PC-3 (cell line): Measurements from ENCODE around the gene LCLAT1. TPM values are rescaled to one million over a fixed set of nuclear protein-coding genes. Genes with fewer than 3 reads are reported as not detected.
"Not testable (repeated sequence)": the region's sequence is repeated elsewhere in the genome, so short reads cannot be mapped to it uniquely, and the experiment has no call there.

Experiments
- ATAC-seq: fragments of 200-7000 bp; cut with Tn5 transposase; 2 replicates; pipeline ENCODE4 v1.9.1; 2020; ENCODE audit warnings: mild to moderate bottlenecking, moderate library complexity
- BruUV-seq: library from RNA; stranded (reverse); fragments of 400-500 nt; replicated peaks from 2 replicates; lab custom pipeline; 2021; lab: Mats Ljungman, UMichigan
- CTCF ChIA-PET: fragments of 300-600 bp; sonication (Branson Sonifier 250); formaldehyde crosslinking; loops from one replicate; lab custom pipeline; 2022; ENCODE audit warnings: antibody characterized with exemption; lab: Charles Lee
- POLR2A ChIA-PET: fragments of 300-600 bp; sonication (Branson Sonifier 250); formaldehyde crosslinking; loops from one replicate; lab custom pipeline; 2022; ENCODE audit warnings: antibody characterized with exemption; ENCODE audit not compliant: unreplicated experiment; lab: Charles Lee
- DNase-seq: peaks from one replicate; pipeline ENCODE4 v3.0.0-alpha.2; 2015
- H2AFZ ChIP-seq: fragments of 300-600 bp; sonication (generic); 2 replicates; pipeline ENCODE4 v1.6.0; 2016; ENCODE audit warnings: antibody characterized with exemption, low read length
- H3F3A ChIP-seq: fragments of 300-600 bp; sonication (generic); one replicate; pipeline ENCODE4 v1.6.0; 2017; ENCODE audit warnings: antibody characterized with exemption, low read length, control low read depth, mild to moderate bottlenecking; ENCODE audit not compliant: unreplicated experiment
- H3K27ac ChIP-seq: fragments of 300-600 bp; sonication (generic); 2 replicates; pipeline ENCODE4 v1.5.1; 2016; ENCODE audit warnings: mild to moderate bottlenecking, low read length
- H3K27me3 ChIP-seq: fragments of 300-600 bp; sonication (generic); 2 replicates; pipeline ENCODE4 v1.6.1; 2016; ENCODE audit warnings: low read length, mixed read lengths
- H3K36me3 ChIP-seq: fragments of 300-600 bp; sonication (generic); 2 replicates; pipeline ENCODE4 v1.6.1; 2016; ENCODE audit warnings: low read depth, mixed run types, low read length, mixed read lengths
- H3K4me1 ChIP-seq: fragments of 300-600 bp; sonication (generic); 2 replicates; pipeline ENCODE4 v1.5.1; 2016; ENCODE audit warnings: low read length; ENCODE audit not compliant: insufficient read depth
- H3K4me2 ChIP-seq: fragments of 300-600 bp; sonication (generic); 2 replicates; pipeline ENCODE4 v1.6.0; 2016; ENCODE audit warnings: low read length
- H3K4me3 ChIP-seq: fragments of 300-600 bp; sonication (generic); 2 replicates; pipeline ENCODE4 v1.5.1; 2016; ENCODE audit warnings: mild to moderate bottlenecking, low read length, mixed read lengths
- H3K79me2 ChIP-seq: fragments of 300-600 bp; sonication (generic); 2 replicates; pipeline ENCODE4 v1.6.1; 2017; ENCODE audit warnings: low read length, mixed read lengths
- H3K9ac ChIP-seq: fragments of 300-600 bp; sonication (generic); 2 replicates; pipeline ENCODE4 v1.6.0; 2016; ENCODE audit warnings: mild to moderate bottlenecking, low read length
- H3K9me2 ChIP-seq: fragments of 300-600 bp; sonication (generic); replicated peaks from 2 replicates; pipeline ENCODE4 v1.6.1; 2016; ENCODE audit warnings: mixed run types, low read length, mixed read lengths
- H3K9me3 ChIP-seq: fragments of 300-600 bp; sonication (generic); 2 replicates; pipeline ENCODE4 v1.6.1; 2016; ENCODE audit warnings: low read length, mixed read lengths
- H4K20me1 ChIP-seq: fragments of 300-600 bp; sonication (generic); 2 replicates; pipeline ENCODE4 v1.6.1; 2016; ENCODE audit warnings: low read length, mixed read lengths
- EZH2 ChIP-seq: fragments of 300-600 bp; sonication (generic); IDR thresholded peaks from one replicate; pipeline ENCODE4 v1.6.1; 2017; ENCODE audit warnings: antibody characterized with exemption, mild to moderate bottlenecking, low read length; ENCODE audit not compliant: unreplicated experiment
- EZH2phosphoT487 ChIP-seq: fragments of 300-600 bp; sonication (generic); IDR thresholded peaks from 2 replicates; pipeline ENCODE4 v1.6.1; 2018; ENCODE audit warnings: mild to moderate bottlenecking, antibody characterized with exemption, low read length, borderline replicate concordance
- intact Hi-C: fragments of 100-400 bp; cut with micrococcal nuclease; formaldehyde crosslinking; loops from 2 replicates; pipeline ENCODE4 v1.9.0; 2023
- total RNA-seq: library from RNA; depleted of rRNA; stranded (reverse); fragments of >200 nt; gene quantifications from 2 replicates; pipeline ENCODE4 v1.2.3, GENCODE V29; 2014
- TF ChIP-seq, protein P1 (sequence below): fragments of 300-600 bp; sonication (generic); conservative IDR thresholded peaks from 2 replicates; pipeline ENCODE4 v1.5.1; 2017; ENCODE audit warnings: antibody characterized with exemption, low read depth, mild to moderate bottlenecking, low read length

LCLAT1 gene
- total RNA-seq, 1 experiment from 2014 or later, result 22.0 TPM

- peaks cover 85% of the 10 kb centered on the region for H3K79me2 ChIP-seq
- intact Hi-C loops, result loop anchor here (5.0 to 10.0 kb wide), 2 partner anchors 80 to 152 kb away; no protein-coding TSS in a partner anchor
Observed at GRCh38 chr2:30512243-30512886, 65.3 kb downstream of the LCLAT1 start.

DNA sequence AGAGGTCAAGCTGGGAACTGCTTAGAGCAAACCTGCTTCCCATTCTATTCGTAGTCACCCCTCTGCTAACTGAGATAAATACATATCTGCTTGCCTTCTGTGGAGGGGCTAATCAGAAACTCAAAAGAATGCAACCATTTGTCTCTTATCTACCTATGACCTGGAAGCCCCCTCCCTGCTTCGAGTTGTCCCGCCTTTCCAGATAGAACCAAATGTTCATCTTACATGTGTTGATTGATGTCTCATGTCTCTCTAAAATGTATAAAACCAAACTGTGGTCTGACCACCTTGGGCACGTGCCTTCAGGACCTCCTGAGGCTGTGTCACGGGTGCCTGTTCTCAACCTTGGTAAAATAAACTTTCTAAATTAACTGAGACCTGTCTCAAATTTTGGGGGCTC is 66.6 kb downstream of the LCLAT1 start:
- H3K4me2 ChIP-seq, H2AFZ ChIP-seq, H3K27ac ChIP-seq, H3F3A ChIP-seq, BruUV-seq, ATAC-seq, H3K9me2 ChIP-seq, DNase-seq, H3K27me3 ChIP-seq, H3K4me3 ChIP-seq, H3K9ac ChIP-seq, H3K9me3 ChIP-seq, POLR2A ChIA-PET, H3K36me3 ChIP-seq, CTCF ChIA-PET: not testable (repeated sequence)
- H3K79me2 ChIP-seq, result peaks cover 73% of the 10 kb centered on the region
- peaks cover 29% of the 10 kb centered on the region for H4K20me1 ChIP-seq
- intact Hi-C loops, result loop anchor here (5.0 to 10.0 kb wide), 2 partner anchors 79 to 151 kb away; no protein-coding TSS in a partner anchor
- H3K4me1 ChIP-seq, result peaks cover 43% of the 10 kb centered on the region

More at GRCh38 chr2:30512243-30512886, 65.3 kb downstream of the LCLAT1 start:
- H3K9me2 ChIP-seq, result no peaks in the 10 kb centered on the region
- no peaks in the 10 kb centered on the region for H3F3A ChIP-seq
- H3K9ac ChIP-seq, result no peak overlapping the region
- DNase-seq (peak; percentile 40), ATAC-seq (no peak)
- H3K4me2 ChIP-seq, result no peak overlapping the region
- H3K9me3 ChIP-seq, result no peaks in the 10 kb centered on the region
- BruUV-seq, result no TSS peak
- H2AFZ ChIP-seq, result no peak overlapping the region
- no peak overlapping the region for H3K27ac ChIP-seq
- peaks cover 43% of the 10 kb centered on the region for H3K4me1 ChIP-seq
- H3K27me3 ChIP-seq, result no peaks in the 10 kb centered on the region
- no peaks in the 10 kb centered on the region for H3K36me3 ChIP-seq
- ChIA-PET CTCF (no interaction called here), POLR2A (no interaction called here)
- TF ChIP-seq EZH2phosphoT487 (no peak), EZH2 (no peak)
- TF ChIP-seq, protein P1, sequence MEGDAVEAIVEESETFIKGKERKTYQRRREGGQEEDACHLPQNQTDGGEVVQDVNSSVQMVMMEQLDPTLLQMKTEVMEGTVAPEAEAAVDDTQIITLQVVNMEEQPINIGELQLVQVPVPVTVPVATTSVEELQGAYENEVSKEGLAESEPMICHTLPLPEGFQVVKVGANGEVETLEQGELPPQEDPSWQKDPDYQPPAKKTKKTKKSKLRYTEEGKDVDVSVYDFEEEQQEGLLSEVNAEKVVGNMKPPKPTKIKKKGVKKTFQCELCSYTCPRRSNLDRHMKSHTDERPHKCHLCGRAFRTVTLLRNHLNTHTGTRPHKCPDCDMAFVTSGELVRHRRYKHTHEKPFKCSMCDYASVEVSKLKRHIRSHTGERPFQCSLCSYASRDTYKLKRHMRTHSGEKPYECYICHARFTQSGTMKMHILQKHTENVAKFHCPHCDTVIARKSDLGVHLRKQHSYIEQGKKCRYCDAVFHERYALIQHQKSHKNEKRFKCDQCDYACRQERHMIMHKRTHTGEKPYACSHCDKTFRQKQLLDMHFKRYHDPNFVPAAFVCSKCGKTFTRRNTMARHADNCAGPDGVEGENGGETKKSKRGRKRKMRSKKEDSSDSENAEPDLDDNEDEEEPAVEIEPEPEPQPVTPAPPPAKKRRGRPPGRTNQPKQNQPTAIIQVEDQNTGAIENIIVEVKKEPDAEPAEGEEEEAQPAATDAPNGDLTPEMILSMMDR, result no peak
- H4K20me1 ChIP-seq, result peaks cover 29% of the 10 kb centered on the region
- no peak overlapping the region for H3K4me3 ChIP-seq

- Histone ChIP-seq H3K79me2 (peaks cover 67% of the 10 kb centered on the region), H2AFZ (no peak overlapping the region), H3K27ac (peak overlapping the region; percentile 14; the same call in 1 of the 2 replicates), H3F3A (no peaks in the 10 kb centered on the region), H3K4me3 (no peak overlapping the region), H3K4me1 (peaks cover 43% of the 10 kb centered on the region), H3K36me3 (peaks cover 6% of the 10 kb centered on the region; the same call in 1 of the 2 replicates), H3K9ac (no peak overlapping the region), H4K20me1 (peaks cover 25% of the 10 kb centered on the region), H3K27me3 (no peaks in the 10 kb centered on the region), H3K9me2 (no peaks in the 10 kb centered on the region), H3K9me3 (no peaks in the 10 kb centered on the region), H3K4me2 (peak overlapping the region; percentile 42; the same call in 1 of the 2 replicates)
- no TSS peak for BruUV-seq
- ATAC-seq, result peak; percentile 72
- intact Hi-C loops, result loop anchor here (5.0 to 10.0 kb wide), 2 partner anchors 78 to 151 kb away; no protein-coding TSS in a partner anchor
- ChIA-PET POLR2A (no interaction called here), CTCF (no interaction called here)
- DNase-seq, result peak; percentile 77
- TF ChIP-seq EZH2, result no peak
- no peak for TF ChIP-seq EZH2phosphoT487
- TF ChIP-seq, protein P1, result no peak
Observed at GRCh38 chr2:30514134-30514847, 67.2 kb downstream of the LCLAT1 start.
